T-cell (primary cell): ENCODE measurements around the gene RIC8A. TPM values are rescaled to one million over a fixed set of nuclear protein-coding genes. Genes with fewer than 3 reads are reported as not detected.

Experiments used
- ATAC-seq, 4 experiments: fragments of 200-7000 bp in 3 of 4; fragments of 150-1000 bp in 1 of 4; cut with Tn5 transposase; replicated peaks in 1 of 4; 1 replicate in 3 of 4; 2 replicates in 1 of 4; pipeline ENCODE4 v1.10.0; 2021; ENCODE audit warnings: moderate library complexity in 3 of 4, mild to moderate bottlenecking in 2 of 4, moderate number of reproducible peaks in 1 of 4
- CTCF ChIA-PET, 2 donors: fragments of 300-600 bp; sonication (Branson Sonifier 250); formaldehyde crosslinking; loops; one replicate each; lab custom pipeline; 2022; ENCODE audit warnings: antibody characterized with exemption in 2 of 2; lab: Charles Lee
- POLR2A ChIA-PET, 2 donors: fragments of 300-600 bp; sonication (Branson Sonifier 250); formaldehyde crosslinking; loops; one replicate each; lab custom pipeline; 2022; ENCODE audit warnings: antibody characterized with exemption in 2 of 2; lab: Charles Lee
- DNase-seq, 35 experiments: peaks; one replicate each; pipeline versions ENCODE4 v3.0.0 to v3.0.0-alpha.2; 2013 to 2023
- H3K27ac ChIP-seq: one replicate; pipeline ENCODE4 v1.5.1; 2013; ENCODE audit warnings: low read length
- H3K27me3 ChIP-seq, 2 experiments: replicated peaks in 1 of 2; 1 replicate in 1 of 2; 2 replicates in 1 of 2; pipeline versions ENCODE4 v1.6.1 to v1.7.0; 2013; ENCODE audit warnings: low read length in 1 of 2, mixed read lengths in 1 of 2; ENCODE audit not compliant: control insufficient read depth in 2 of 2, insufficient read depth in 2 of 2; ENCODE audit errors: extremely low read depth in 1 of 2
- H3K36me3 ChIP-seq, 2 donors: 1 replicate in 1 of 2; 2 replicates in 1 of 2; pipeline versions ENCODE4 v1.6.1 to v1.7.0; 2013; ENCODE audit warnings: low read length in 1 of 2; ENCODE audit not compliant: control insufficient read depth in 2 of 2, insufficient read depth in 1 of 2; ENCODE audit errors: extremely low read depth in 1 of 2
- H3K4me1 ChIP-seq, 2 experiments: 1 replicate in 1 of 2; 2 replicates in 1 of 2; pipeline versions ENCODE4 v1.6.1 to v1.7.0; 2013; ENCODE audit warnings: low read length in 2 of 2, mixed read lengths in 1 of 2; ENCODE audit not compliant: insufficient read depth in 2 of 2, control insufficient read depth in 1 of 2; ENCODE audit errors: extremely low read depth in 1 of 2
- H3K4me3 ChIP-seq, 2 donors: 1 replicate in 1 of 2; 2 replicates in 1 of 2; pipeline versions ENCODE4 v1.5.1 to v1.7.0; 2013; ENCODE audit warnings: mild to moderate bottlenecking in 2 of 2, low read length in 1 of 2, moderate library complexity in 1 of 2; ENCODE audit not compliant: control insufficient read depth in 1 of 2; ENCODE audit errors: extremely low read depth in 1 of 2
- H3K9me3 ChIP-seq: 2 replicates; pipeline ENCODE4 v1.7.0; 2013
- H3K27ac Mint-ChIP-seq, 2 donors: one replicate each; pipeline ENCODE4 v1.8.0; 2020 to 2021; ENCODE audit warnings: mild to moderate bottlenecking in 2 of 2, mixed read lengths in 2 of 2
- H3K27me3 Mint-ChIP-seq, 2 donors: one replicate each; pipeline ENCODE4 v1.8.0; 2021 to 2022; ENCODE audit warnings: mixed read lengths in 2 of 2
- H3K36me3 Mint-ChIP-seq: one replicate; pipeline ENCODE4 v1.8.0; 2021; ENCODE audit warnings: mixed read lengths
- H3K4me1 Mint-ChIP-seq, 3 donors: one replicate each; pipeline ENCODE4 v1.8.0; 2020 to 2022; ENCODE audit warnings: mixed read lengths in 3 of 3, mild to moderate bottlenecking in 1 of 3
- H3K4me3 Mint-ChIP-seq, 3 donors: one replicate each; pipeline ENCODE4 v1.8.0; 2020 to 2022; ENCODE audit warnings: mild to moderate bottlenecking in 3 of 3, mixed read lengths in 3 of 3, moderate library complexity in 3 of 3
- H3K9me3 Mint-ChIP-seq, 3 donors: one replicate each; pipeline ENCODE4 v1.8.0; 2020 to 2022; ENCODE audit warnings: mixed read lengths in 3 of 3
- WGBS: methylation state at CpG from one replicate; pipeline ENCODE4 v1.1.5; 2013; ENCODE audit warnings: missing lambda C conversion rate; ENCODE audit not compliant: insufficient coverage; 5-methylcytosine and 5-hydroxymethylcytosine counted together
- total RNA-seq, 35 experiments: library from RNA in 6 of 35; stranded (reverse) in 6 of 35; fragments of 120-200 nt in 1 of 35; gene quantifications; one replicate each; pipeline versions ENCODE4 v1.2.1 to v1.2.4 and lab custom pipeline; 2013 to 2026

Gene RIC8A
- total RNA-seq, 5 donors from 2014 or later (not counting 1 experiment from before 2014, with no cell fraction given), result 87.4 to 151 (median 117) TPM

DNA sequence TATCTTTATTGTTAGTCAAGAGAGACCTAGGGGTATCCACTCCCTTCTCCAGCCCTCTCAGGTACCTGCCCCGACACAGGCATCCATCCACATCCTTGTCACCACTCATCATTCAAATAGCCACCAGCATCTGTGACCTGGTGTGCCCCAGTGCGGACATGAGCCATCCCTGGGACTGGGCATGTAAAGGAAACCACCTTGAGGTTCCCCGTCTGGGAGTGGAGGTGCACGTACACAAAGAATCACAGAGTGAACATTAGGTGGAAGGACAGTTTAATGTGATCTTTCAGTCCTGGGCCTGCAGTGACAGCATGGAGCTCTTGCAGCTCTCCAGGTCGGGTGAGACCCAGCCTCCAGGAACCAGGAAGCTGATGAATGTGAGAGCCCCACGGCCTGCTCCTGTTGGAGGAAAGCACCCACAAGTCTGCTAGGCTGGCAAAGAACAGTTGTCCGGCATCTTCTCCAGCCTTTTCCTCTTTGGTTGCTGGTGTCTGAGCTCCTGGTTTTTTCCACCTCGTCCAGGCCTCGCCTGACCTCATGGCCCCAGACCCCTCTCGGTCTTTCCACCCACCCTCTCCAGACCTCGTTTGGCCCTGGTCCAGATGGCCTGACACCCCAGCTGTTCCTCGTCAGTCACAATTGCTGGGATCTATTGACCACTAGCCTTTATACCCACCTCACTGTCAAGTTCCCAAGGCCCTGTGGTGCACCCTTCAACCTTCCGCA is 45.8 kb downstream of the RIC8A start:
- Mint-ChIP-seq H3K9me3 (no peaks in the 10 kb centered on the region), H3K4me1 (peaks cover 11 to 14% (median 13%) of the 10 kb centered on the region in 3 donors), H3K36me3 (peaks cover 39% of the 10 kb centered on the region), H3K27ac (no peak overlapping the region), H3K27me3 (no peaks in the 10 kb centered on the region), H3K4me3 (no peak overlapping the region)
- Histone ChIP-seq H3K9me3 (no peaks in the 10 kb centered on the region), H3K4me1 (peaks cover 2 to 6% of the 10 kb centered on the region in 2 experiments), H3K27ac (no peak overlapping the region), H3K4me3 (no peak overlapping the region), H3K36me3 (peaks cover 5 to 54% of the 10 kb centered on the region in 2 donors), H3K27me3 (peaks cover 0 to 7% of the 10 kb centered on the region in 2 experiments)
- ChIA-PET POLR2A (no interaction called here), CTCF (interaction anchor here (0.7 to 1.2 kb wide), 2 partner anchors 59 to 195 kb away, joined by 3 to 4 read pairs; no protein-coding TSS in a partner anchor)
- ATAC-seq (no peak), DNase-seq (no peak)
- WGBS, result 89% methylated on average over 11 of the region's 13 CpGs

DNA sequence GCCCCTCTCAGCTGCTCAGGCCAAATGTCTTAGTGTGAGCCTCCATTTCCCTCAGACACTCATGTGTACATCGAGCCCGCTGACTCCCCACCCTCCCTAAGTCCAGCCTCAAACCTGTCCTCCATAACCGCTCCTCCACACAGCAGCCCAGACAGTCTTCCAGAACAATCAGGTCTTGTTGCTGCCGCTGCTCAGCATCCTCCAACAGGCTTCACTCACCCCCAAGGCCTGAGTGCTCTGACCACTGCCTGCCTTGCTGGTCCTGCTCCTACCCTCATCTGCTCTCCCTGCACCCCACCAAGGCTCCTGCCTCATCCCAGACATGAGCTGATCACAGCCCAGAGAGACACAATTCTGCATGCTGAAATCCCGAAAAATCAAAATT is 46.4 kb downstream of the RIC8A start:
- 99% methylated on average over 4 of the region's 5 CpGs for WGBS
- Mint-ChIP-seq H3K9me3 (no peaks in the 10 kb centered on the region), H3K36me3 (peaks cover 34% of the 10 kb centered on the region), H3K4me3 (no peak overlapping the region), H3K27me3 (peaks cover 0 to under 1% of the 10 kb centered on the region in 2 donors), H3K4me1 (peaks cover 11 to 14% (median 13%) of the 10 kb centered on the region in 3 donors), H3K27ac (no peak overlapping the region)
- Histone ChIP-seq H3K27ac (no peak overlapping the region), H3K27me3 (peaks cover 0 to 7% of the 10 kb centered on the region in 2 experiments), H3K36me3 (peaks cover 5 to 49% of the 10 kb centered on the region in 2 donors), H3K4me3 (no peak overlapping the region), H3K9me3 (no peaks in the 10 kb centered on the region), H3K4me1 (peaks cover 2 to 6% of the 10 kb centered on the region in 2 experiments)
- CTCF ChIA-PET, result interaction anchor here in 1 of 2 donors (0.8 to 1.2 kb wide), 2 partner anchors 59 to 472 kb away, joined by 3 to 4 read pairs; no protein-coding TSS in a partner anchor
- DNase-seq (no peak), ATAC-seq (no peak)
- POLR2A ChIA-PET, result no interaction called here

DNA sequence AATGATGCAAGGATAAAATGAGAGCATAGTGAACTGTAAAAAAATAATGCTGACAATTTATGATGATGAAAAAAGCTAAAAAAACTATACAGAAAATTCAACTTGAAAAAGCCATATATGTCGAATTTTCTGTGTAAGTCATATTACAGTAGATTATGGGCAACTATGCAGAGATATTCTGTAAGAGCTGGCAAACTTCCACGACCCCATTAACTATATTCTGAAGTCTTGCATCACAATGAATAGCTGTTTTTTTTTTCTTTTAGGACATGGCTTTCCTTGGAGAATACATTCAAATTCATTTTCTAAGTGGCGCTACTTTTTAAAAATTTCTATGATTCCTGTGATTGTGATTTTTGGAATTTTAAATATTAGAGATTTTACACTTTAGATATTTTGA is 47.7 kb downstream of the RIC8A start:
- peaks cover 10 to 20% (median 11%) of the 10 kb centered on the region in 3 donors for H3K4me1 Mint-ChIP-seq
- DNase-seq, result no peak
- peaks cover 0 to 7% of the 10 kb centered on the region in 2 experiments for H3K27me3 ChIP-seq
- peaks cover 5 to 36% of the 10 kb centered on the region in 2 donors for H3K36me3 ChIP-seq
- CTCF ChIA-PET, result no interaction called here
- H3K9me3 Mint-ChIP-seq, result no peaks in the 10 kb centered on the region
- H3K27me3 Mint-ChIP-seq, result peaks cover 0 to 4% of the 10 kb centered on the region in 2 donors
- no peak overlapping the region for H3K27ac ChIP-seq
- no peak for ATAC-seq
- no peak overlapping the region for H3K27ac Mint-ChIP-seq
- no peak overlapping the region for H3K4me3 ChIP-seq
- H3K9me3 ChIP-seq, result no peaks in the 10 kb centered on the region
- peaks cover 2 to 6% of the 10 kb centered on the region in 2 experiments for H3K4me1 ChIP-seq
- H3K4me3 Mint-ChIP-seq, result no peak overlapping the region
- POLR2A ChIA-PET, result no interaction called here
- WGBS, result 80% methylated on average over 1 of the region's 3 CpGs
- peaks cover 29% of the 10 kb centered on the region for H3K36me3 Mint-ChIP-seq

DNA sequence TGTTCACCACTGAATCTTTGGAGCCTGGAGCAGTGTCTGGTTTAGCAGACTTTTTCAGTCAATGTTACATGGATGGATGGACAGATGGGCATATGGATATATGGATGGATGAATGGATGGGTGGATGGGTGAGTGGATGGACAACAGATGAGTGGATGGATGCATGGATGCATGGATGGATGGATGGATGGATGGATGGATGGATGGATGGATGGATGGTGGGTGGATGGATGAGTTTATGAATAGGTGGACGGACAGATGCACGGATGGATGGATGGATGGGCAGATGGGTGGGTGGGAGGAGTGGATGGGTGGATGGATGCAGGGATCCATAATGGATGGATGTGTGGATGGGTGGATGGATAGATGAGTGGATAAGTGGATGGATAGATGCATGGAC is 48.3 kb downstream of the RIC8A start:
- H3K27me3 ChIP-seq, result peaks cover 0 to 7% of the 10 kb centered on the region in 2 experiments
- 98% methylated on average over 2 of the region's 2 CpGs for WGBS
- H3K36me3 Mint-ChIP-seq, result peaks cover 25% of the 10 kb centered on the region
- H3K4me3 ChIP-seq, result no peak overlapping the region
- H3K9me3 Mint-ChIP-seq, result no peaks in the 10 kb centered on the region
- H3K27me3 Mint-ChIP-seq, result peaks cover 0 to 4% of the 10 kb centered on the region in 2 donors
- H3K4me1 ChIP-seq, result peaks cover 2 to 4% of the 10 kb centered on the region in 2 experiments
- CTCF ChIA-PET, result no interaction called here
- H3K9me3 ChIP-seq, result no peaks in the 10 kb centered on the region
- POLR2A ChIA-PET, result no interaction called here
- H3K4me1 Mint-ChIP-seq, result peaks cover 5 to 15% (median 6%) of the 10 kb centered on the region in 3 donors
- H3K27ac ChIP-seq, result no peak overlapping the region
- no peak overlapping the region for H3K27ac Mint-ChIP-seq
- ATAC-seq (no peak), DNase-seq (no peak)
- H3K4me3 Mint-ChIP-seq, result no peak overlapping the region
- H3K36me3 ChIP-seq, result peaks cover 5 to 30% of the 10 kb centered on the region in 2 donors

DNA sequence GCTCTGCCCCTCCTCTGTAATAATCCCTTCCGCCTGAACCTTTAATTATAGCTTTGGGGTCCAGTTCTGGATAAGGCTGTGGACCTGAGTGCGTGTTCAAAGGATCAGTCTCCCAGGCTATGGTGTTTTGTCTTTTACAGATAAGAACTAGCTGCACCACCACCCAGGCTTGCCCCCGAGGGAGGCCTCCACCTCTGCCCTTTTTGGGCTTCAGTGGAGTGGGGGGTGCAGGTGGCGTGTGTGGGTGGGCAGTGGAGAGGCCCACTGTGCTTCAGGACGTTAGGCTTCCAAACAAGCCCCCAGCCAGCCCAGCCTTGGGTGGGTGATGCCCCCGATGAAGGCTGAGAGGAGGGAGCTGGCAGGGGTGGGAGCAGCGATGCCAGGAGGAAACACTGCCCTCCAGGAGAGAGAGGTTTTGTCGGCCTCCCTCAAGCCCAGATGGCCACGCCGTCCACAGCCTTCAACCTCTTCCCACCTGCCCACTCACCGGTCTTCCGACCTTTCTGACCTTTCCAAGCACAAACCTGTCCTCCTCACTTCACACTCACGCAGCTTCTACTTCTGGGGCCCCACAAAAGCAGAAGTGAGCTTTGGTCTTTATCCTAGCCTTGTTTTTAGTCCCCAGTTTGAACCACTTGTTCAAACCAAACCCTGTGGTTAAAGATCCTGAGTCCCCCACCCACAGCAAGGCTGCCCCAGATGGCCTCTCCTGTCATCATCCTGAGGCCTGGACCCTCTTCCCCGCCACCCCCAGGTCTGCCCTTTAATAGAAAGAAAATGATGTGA is 49.6 kb downstream of the RIC8A start:
- DNase-seq, result no peak
- POLR2A ChIA-PET, result interaction anchor here in 1 of 2 donors (0.6 kb wide), 1 partner anchor 22 kb away, joined by 3 read pairs; no protein-coding TSS in a partner anchor
- Histone ChIP-seq H3K36me3 (peaks cover 5 to 18% of the 10 kb centered on the region in 2 donors), H3K4me3 (no peak overlapping the region), H3K9me3 (no peaks in the 10 kb centered on the region), H3K27me3 (peaks cover 0 to 7% of the 10 kb centered on the region in 2 experiments), H3K27ac (no peak overlapping the region), H3K4me1 (no peaks in the 10 kb centered on the region)
- no peaks in the 10 kb centered on the region for H3K9me3 Mint-ChIP-seq
- H3K4me1 Mint-ChIP-seq, result peaks cover 0 to 11% (median under 1%) of the 10 kb centered on the region in 3 donors
- H3K27ac Mint-ChIP-seq, result no peak overlapping the region
- WGBS, result 80% methylated on average over 8 of the region's 14 CpGs
- CTCF ChIA-PET, result no interaction called here
- peaks cover 0 to 4% of the 10 kb centered on the region in 2 donors for H3K27me3 Mint-ChIP-seq
- H3K36me3 Mint-ChIP-seq, result peaks cover 17% of the 10 kb centered on the region
- no peak overlapping the region for H3K4me3 Mint-ChIP-seq
- ATAC-seq, result no peak

DNA sequence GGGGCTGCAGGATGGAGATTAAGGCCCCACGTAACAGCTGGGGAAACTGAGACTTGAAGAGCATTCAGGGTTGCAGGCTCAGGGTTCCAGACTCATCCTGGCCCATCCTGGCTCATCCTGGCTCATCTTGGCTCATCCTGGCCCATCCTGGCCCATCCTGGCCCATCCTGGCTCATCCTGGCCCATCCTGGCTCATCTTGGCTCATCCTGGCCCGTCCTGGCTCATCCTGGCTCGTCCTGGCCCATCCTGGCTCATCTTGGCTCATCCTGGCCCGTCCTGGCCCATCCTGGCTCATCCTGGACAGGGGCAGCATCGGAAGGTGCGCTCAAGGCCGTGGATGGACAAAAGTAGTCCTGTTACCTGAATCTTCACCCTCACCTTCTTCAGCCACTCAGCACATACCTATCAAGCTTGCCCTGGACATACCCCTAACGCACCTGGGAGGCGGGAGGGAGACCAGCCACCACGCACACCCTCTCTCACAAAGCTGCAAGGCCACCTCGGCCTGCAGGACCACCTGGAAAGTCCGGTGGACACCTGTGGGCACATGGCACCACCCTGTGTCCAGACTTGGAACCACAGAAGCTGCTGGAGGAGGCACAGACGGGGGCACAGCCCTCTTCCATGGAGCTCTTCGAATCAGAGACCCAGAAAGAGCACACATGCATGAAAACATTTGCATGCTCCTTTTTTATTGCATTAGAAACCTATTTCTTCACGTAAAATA is 50.4 kb downstream of the RIC8A start:
- Histone ChIP-seq H3K4me1 (no peaks in the 10 kb centered on the region), H3K27ac (no peak overlapping the region), H3K4me3 (no peak overlapping the region), H3K27me3 (peaks cover 0 to 7% of the 10 kb centered on the region in 2 experiments), H3K36me3 (peaks cover 5 to 10% of the 10 kb centered on the region in 2 donors), H3K9me3 (no peaks in the 10 kb centered on the region)
- POLR2A ChIA-PET, result interaction anchor here in 1 of 2 donors (0.6 kb wide), 1 partner anchor 23 kb away, joined by 3 read pairs; no protein-coding TSS in a partner anchor
- CTCF ChIA-PET, result no interaction called here
- Mint-ChIP-seq H3K36me3 (peaks cover 9% of the 10 kb centered on the region), H3K4me3 (no peak overlapping the region), H3K9me3 (no peaks in the 10 kb centered on the region), H3K27ac (no peak overlapping the region), H3K4me1 (peaks cover 0 to 11% (median 2%) of the 10 kb centered on the region in 3 donors), H3K27me3 (peaks cover 0 to 4% of the 10 kb centered on the region in 2 donors)
- no peak for ATAC-seq
- 77% methylated on average over 13 of the region's 15 CpGs for WGBS
- no peak for DNase-seq
